Measurements from ENCODE around the gene ALDH5A1.

Gene ALDH5A1

GRCh38 chr6:24545183-24545582, 50.4 kb downstream of the ALDH5A1 start:
- Histone ChIP-seq H3K9me3 (ENCODE audit: control insufficient read depth, insufficient read depth, low read depth, low read length) (no peaks in the 10 kb centered on the region), H3K4me3 (ENCODE audit: low read depth, low read length) (no peak overlapping the region), H3K27ac (ENCODE audit: extremely low read depth, low read depth, low read length) (no peak overlapping the region), H3K36me3 (ENCODE audit: control insufficient read depth in 2 of 2, insufficient read depth in 1 of 2, low read length in 2 of 2) (no peaks in the 10 kb centered on the region; a peak in 1 of 3 replicates), H3K4me1 (ENCODE audit: control insufficient read depth, insufficient read depth, low read length) (no peaks in the 10 kb centered on the region; the same call in 1 of the 2 replicates)
- TF ChIP-seq ZNF707 (tag by site-specific recombination; IDR thresholded peaks at IDR 0.05) (no peak), ZNF549 (tag by site-specific recombination; IDR thresholded peaks at IDR 0.05) (no peak), ZNF510 (tag by site-specific recombination; IDR thresholded peaks at IDR 0.05; ENCODE audit: insufficient replicate concordance) (no peak), KLF9 (tag by site-specific recombination; IDR thresholded peaks at IDR 0.05; ENCODE audit: low read depth) (no peak), ZNF266 (tag by site-specific recombination; IDR thresholded peaks at IDR 0.05; ENCODE audit: low read depth) (no peak), ZNF10 (tag by site-specific recombination; IDR thresholded peaks at IDR 0.05) (no peak), PBX3 (CRISPR knock-in tag; IDR thresholded peaks at IDR 0.05) (no peak), ZNF664 (tag by site-specific recombination; IDR thresholded peaks at IDR 0.05) (no peak), ZBTB6 (tag by site-specific recombination; IDR thresholded peaks at IDR 0.05) (no peak), ZFHX2 (tag by site-specific recombination; conservative IDR thresholded peaks at IDR 0.05) (no peak), PRDM10 (tag by site-specific recombination; IDR thresholded peaks at IDR 0.05) (no peak), ZBTB20 (tag by site-specific recombination; IDR thresholded peaks at IDR 0.05) (no peak), ZNF280C (tag by site-specific recombination; IDR thresholded peaks at IDR 0.05) (no peak), ZNF473 (tag by site-specific recombination; IDR thresholded peaks at IDR 0.05) (no peak), SCRT1 (tag by site-specific recombination; IDR thresholded peaks at IDR 0.05; ENCODE audit: borderline replicate concordance) (no peak), SP7 (tag by site-specific recombination; IDR thresholded peaks at IDR 0.05) (no peak), ZNF555 (tag by site-specific recombination; conservative IDR thresholded peaks at IDR 0.05) (no peak), ZSCAN30 (tag by site-specific recombination; IDR thresholded peaks at IDR 0.05) (no peak), ZBTB11 (tag by site-specific recombination; conservative IDR thresholded peaks at IDR 0.05; ENCODE audit: low read depth) (no peak), ZNF280D (tag by site-specific recombination; IDR thresholded peaks at IDR 0.05) (no peak)
- CTCF ChIA-PET: interaction anchor here (0.5 kb wide), 1 partner anchor 24 kb away, joined by 3 read pairs; no protein-coding TSS in a partner anchor
- POLR2A ChIA-PET: no interaction called here

Measured in HEK293 (cell line).